GM19240 (cell line): ENCODE data around the gene CNTN2.

Experiments
- DNase-seq: peaks from one replicate; pipeline ENCODE4 v3.0.0; 2011; ENCODE audit warnings: low spot score; ENCODE audit not compliant: insufficient read length

The CNTN2 gene

DNA sequence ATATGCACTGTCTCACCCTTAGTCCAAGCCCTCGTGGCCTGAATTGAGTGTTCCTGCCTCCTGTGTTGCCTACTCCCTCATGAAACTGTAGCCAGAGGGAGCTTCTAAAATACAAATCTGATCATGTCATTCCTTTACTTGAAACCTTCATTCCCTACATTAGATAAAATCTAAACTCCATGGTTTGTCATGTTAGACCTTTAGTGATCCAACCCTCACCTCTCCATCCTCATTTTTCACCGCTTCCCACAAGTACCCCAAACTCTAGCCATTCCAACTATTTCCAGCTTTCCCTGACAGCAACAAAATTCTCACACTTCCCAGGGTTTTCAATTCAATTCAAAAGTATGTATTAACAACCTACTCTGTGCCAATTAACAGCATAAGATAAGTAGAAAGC, 18.3 kb upstream of the CNTN2 start:
- no peak for DNase-seq

DNA sequence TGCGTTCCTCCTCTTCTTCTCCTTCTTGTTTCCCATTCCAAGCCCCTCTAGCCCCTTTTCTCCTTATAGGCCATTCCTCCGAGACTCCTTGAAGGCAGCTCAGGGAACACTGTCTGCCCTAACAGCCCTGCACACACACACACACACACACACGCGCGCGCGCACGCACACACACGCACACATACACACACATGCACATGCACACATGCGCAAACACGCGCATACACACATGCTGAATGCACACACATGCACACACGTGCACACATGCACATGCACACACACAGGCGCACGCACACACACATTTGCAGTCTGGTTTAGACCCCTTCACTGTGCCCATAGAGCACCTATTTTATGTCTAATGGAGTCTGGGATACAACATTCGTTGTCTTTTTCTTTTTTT, 17.8 kb upstream of the CNTN2 start:
- DNase-seq, result no peak

DNA sequence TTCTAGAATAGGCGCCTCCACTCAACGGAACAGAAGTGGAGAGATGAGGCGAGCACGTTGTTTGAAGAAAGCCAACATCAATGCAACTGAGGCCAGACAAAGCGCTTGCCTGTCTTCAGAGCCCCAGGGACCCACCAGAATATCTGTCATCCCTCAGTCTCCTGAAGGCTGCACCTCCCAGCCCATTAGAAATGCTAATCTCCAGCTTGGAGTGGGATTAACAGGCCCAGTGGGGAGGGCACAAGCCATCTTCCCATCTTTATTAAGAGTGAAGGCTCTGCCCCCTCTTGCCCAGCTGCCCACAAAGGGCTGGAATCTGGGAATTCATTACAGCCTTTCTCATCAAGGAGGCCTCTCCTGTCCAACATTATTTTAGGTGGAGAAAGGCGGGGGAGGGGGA, 16.8 kb upstream of the CNTN2 start:
- no peak for DNase-seq

GRCh38 chr1:205028390-205028789, 14.6 kb upstream of the CNTN2 start:
- no peak for DNase-seq

- DNase-seq, result no peak
Observed at GRCh38 chr1:205028924-205029323, 14.1 kb upstream of the CNTN2 start.

DNA sequence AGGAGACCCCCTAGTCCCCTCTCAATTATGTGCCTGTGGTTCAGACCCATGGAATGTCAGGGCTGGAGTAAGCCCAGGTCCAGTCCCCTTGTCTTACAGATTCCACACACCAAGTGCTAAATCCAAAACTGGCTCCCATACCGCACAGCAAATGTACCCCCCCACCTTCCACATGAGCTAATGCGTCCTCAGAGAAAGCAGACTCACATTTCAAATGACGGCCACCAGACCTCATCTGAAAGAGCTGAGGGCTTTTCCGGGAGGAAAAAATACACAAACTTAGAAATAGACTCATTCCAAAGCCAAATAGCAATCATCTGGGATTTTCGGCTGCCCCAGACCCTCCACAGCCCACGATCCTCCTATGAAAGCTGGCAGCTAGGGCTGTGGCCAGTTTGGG, 12.8 kb upstream of the CNTN2 start:
- no peak for DNase-seq

DNA sequence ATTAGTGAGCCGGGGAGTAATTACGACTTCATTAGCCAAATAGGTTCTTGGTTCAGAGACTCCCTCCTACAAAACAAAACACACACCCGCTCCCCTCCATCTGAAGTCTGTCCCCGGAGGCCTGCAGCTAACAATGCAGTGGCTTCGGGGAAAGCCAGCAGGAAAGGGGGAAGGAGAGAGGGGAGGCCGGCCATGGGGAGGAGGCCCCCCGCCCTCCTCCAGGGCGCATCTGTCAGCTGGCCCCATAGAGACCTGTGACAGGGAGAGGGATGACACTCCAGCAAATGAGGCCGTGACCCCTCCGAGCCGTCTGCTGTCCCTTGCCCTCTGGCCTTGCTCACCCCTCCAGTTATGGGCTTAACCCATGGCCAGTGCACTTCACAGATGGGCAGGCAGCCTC, 12.1 kb upstream of the CNTN2 start:
- no peak for DNase-seq

- no peak for DNase-seq
Observed at GRCh38 chr1:205032508-205032907, 10.5 kb upstream of the CNTN2 start.

DNA sequence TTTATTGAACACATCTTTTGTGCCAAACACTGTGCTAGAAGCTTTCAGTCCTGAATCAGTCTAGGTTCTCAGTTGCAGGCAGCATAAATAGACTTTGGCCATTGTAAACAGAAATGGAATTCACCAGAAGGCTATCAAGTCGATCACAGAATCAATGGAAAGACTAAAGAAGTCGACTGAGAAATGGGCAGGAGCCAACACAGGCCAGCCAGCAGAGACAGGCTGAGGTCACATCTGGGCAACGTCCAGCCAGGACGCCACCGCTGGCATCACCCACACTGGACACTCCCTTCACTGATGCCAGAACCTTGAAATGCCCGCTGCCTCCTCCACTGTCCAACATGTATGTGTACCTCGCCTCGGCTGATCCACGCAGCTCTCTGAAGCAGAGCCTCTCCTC, 5.5 kb upstream of the CNTN2 start:
- DNase-seq, result no peak

DNA sequence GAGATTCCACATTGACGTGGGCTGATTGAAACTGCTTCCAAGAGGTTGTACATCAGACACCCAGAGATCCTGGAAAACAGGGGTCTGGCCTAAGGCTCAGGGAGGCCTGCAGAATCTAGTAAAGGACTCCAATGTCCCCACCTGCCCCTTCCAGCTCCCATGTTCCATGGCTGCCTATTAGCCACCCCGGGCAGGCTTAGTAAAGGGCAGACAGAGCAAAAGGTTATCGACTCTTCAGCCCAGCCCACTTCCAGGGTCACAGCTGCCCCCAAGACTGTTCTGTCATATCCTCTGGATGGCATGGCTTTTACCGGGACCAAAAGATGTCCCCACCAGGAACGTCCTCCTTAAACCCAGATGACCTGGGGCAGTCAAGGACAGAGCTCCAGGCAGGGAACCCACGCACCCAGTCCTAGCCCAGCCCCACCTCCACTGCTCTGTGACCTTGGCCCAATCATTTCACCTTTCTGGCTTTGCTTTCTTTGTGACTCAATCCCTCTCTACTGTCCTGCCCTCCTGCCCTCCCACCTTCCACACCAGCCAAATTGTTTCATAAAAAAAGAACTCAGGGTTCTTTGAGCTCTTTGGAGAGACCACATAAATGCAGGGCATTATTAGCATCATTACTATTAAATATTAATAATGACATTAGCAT, 4.8 kb upstream of the CNTN2 start:
- DNase-seq, result no peak

- no peak for DNase-seq
Observed at GRCh38 chr1:205041001-205041715, 1.9 kb upstream of the CNTN2 start.

DNA sequence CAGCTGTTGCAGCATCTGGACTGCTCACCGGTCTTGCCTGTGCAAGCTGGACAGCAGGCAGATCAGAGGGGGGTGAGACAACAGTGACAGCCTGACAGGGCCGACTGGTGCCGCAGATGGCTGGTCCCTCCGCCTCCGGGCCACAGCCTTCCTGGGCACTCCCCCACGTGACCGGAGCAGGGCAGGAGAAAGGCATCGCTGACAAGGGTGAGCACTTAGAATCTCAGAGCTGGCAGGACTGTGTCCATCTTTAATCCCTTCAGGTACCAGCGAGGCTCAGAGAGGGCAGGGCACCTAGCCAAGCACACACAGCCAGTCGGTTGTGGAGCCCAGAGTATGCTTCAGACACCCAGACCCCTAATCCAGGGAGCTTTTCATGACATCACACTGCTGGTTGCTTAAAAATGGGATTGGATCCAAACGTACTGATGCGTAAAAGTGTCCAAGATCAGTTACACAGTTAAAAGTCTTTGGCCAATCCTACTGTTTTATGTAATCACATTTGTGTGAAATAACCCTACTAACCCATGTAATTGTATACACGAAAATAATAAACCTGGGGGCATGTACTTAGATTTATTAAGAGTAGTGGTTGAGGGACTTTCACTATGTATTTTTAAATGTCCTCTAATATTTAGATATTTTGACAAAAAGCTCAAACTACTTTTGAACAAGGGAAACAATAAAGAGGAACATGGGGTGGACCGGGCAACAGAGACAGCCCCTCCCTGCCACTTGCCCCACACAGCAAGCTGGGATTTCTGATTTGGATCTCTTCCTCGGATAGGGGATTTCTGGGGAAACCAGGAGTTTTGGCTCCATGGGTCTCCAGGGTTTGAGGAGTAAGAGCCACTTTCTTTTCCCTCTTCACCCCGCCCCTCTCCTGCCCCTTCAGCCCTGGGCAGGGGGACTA, 758 bp upstream of the CNTN2 start:
- no peak for DNase-seq

- DNase-seq, result no peak
Observed at GRCh38 chr1:205043866-205044265, 854 bp downstream of the CNTN2 start.

DNA sequence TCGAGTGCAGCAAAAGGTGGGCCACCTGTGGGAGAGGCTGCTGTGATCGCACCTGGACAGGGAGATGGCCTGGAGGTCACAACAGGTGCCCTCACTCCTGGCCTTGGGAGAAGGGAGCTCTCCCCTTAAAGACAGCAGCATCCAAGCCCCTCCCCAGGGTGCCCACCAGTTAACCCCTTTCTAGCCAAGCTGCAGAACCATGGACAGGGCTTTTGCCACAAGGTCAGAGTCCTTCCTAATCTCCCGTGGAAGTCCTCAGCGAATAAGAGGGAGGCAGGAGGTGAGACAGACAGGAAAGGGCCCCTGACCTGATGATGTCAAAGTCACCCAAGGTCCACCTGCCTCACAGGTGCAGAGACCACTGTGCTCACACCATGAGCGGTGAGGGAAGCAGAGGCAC, 1.7 kb downstream of the CNTN2 start:
- DNase-seq, result no peak

- no peak for DNase-seq
Observed at GRCh38 chr1:205045146-205045545, 2.1 kb downstream of the CNTN2 start.

- no peak for DNase-seq
Observed at GRCh38 chr1:205046870-205047269, 3.9 kb downstream of the CNTN2 start.

GRCh38 chr1:205047764-205048231, 4.8 kb downstream of the CNTN2 start:
- no peak for DNase-seq

- no peak for DNase-seq
Observed at GRCh38 chr1:205048382-205048781, 5.4 kb downstream of the CNTN2 start.

- DNase-seq, result no peak
Observed at GRCh38 chr1:205049479-205049878, 6.5 kb downstream of the CNTN2 start.

DNA sequence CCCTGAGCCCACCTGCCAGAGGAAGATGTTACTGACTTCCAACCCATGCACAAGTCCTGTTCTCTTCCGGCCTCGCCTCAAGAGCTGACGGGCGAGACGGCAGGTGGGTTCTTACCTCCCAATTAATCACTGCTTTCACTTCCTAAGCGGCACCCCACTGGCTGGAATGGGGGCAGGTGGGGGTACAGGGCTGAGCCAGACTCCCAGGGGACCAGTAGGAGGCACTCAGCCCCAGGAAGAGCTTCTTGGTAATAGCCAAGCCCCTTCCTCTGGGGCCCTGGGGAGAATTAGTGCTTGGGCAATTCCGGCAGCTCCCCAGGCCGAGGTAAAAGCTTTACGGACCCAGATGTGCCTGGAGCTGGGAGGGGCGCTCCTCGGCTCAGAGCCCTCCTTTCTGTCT, 9.7 kb downstream of the CNTN2 start:
- DNase-seq, result no peak

- DNase-seq, result no peak
Observed at GRCh38 chr1:205053296-205053695, 10.3 kb downstream of the CNTN2 start.

DNA sequence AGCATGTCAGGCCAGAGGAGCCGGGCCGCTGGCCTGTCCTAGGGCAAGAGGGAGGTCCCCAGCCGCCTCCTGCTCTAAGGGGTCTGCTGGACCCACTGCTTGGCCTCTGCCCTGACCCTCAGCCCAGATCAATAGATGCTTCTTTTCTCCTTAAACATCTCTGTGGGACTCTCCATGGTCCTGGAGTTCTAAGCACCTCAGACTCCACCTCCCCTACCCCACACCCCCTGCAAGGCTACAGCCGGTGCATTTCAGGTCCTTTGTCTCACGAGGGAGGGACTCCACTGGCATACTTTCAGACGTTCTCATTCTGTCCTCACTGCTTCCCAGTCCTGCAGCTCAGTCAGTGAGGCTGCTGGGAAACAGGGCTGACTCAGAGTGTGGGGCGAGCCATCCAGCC, 11.0 kb downstream of the CNTN2 start:
- DNase-seq, result no peak
